GM18861 (cell line): Measurements from ENCODE around the gene IFI27L1.

Experiments
- ATAC-seq: cut with Tn5 transposase; IDR thresholded peaks from one replicate; pipeline ENCODE4 v1.9.1; 2021; ENCODE audit not compliant: unreplicated experiment

Gene IFI27L1

GRCh38 chr14:94080621-94081385, at the start of gene IFI27L1, which contains the start of gene DDX24:
Gene IFI27L1, plus strand, starts transcription at chr14:94081310. Its CDS starts 15,628 bp downstream, at chr14:94096938.
Gene DDX24, minus strand, starts transcription at chr14:94081202. Its CDS starts 1,460 bp downstream, at chr14:94079742.
- peak; percentile 97 for ATAC-seq

- ATAC-seq = no peak
Observed at GRCh38 chr14:94031883-94032279, 49.2 kb upstream of the IFI27L1 start.

- ATAC-seq = no peak
Observed at GRCh38 chr14:94034886-94035285, 46.2 kb upstream of the IFI27L1 start.

- ATAC-seq = no peak
Observed at GRCh38 chr14:94036313-94037167, 44.6 kb upstream of the IFI27L1 start.

GRCh38 chr14:94037954-94038353, 43.2 kb upstream of the IFI27L1 start:
- ATAC-seq = no peak

GRCh38 chr14:94038510-94038909, 42.6 kb upstream of the IFI27L1 start:
- no peak for ATAC-seq

GRCh38 chr14:94038921-94039629, 42.0 kb upstream of the IFI27L1 start:
- ATAC-seq = no peak

- ATAC-seq = no peak
Observed at GRCh38 chr14:94040247-94040646, 40.9 kb upstream of the IFI27L1 start.

- no peak for ATAC-seq
Observed at GRCh38 chr14:94040796-94041195, 40.3 kb upstream of the IFI27L1 start.

- ATAC-seq = no peak
Observed at GRCh38 chr14:94041551-94042346, 39.4 kb upstream of the IFI27L1 start.

GRCh38 chr14:94042433-94043091, 38.5 kb upstream of the IFI27L1 start:
- no peak for ATAC-seq

GRCh38 chr14:94043111-94043755, 37.9 kb upstream of the IFI27L1 start:
- ATAC-seq = no peak

- ATAC-seq = no peak
Observed at GRCh38 chr14:94043756-94044475, 37.2 kb upstream of the IFI27L1 start.

GRCh38 chr14:94044476-94045091, 36.5 kb upstream of the IFI27L1 start:
- ATAC-seq = no peak

GRCh38 chr14:94045101-94045500, 36.0 kb upstream of the IFI27L1 start:
- no peak for ATAC-seq

GRCh38 chr14:94045563-94046345, 35.4 kb upstream of the IFI27L1 start:
- no peak for ATAC-seq

GRCh38 chr14:94046696-94047250, 34.3 kb upstream of the IFI27L1 start:
- no peak for ATAC-seq
